ENCODE results near the gene IKZF3.

The IKZF3 gene

DNA sequence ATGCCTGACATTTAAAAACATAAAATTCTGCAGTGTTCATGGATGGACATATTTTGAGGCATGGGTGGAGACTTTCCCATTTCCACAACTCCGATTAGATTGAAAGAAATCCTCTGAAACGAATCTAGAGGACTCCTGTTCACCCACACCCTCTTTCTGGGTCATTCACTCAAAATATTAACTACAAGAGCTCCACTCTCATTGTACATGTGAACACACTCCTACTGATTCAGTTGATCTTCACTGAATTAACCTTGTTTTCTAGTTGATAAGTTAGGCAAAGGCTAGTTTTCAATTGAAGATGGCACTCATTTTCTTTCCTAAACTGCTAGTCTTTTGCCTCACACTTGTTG lies 82.3 kb downstream of the IKZF3 start:
- Histone ChIP-seq H3F3A (ENCODE audit: insufficient read depth) (peaks cover 59% of the 10 kb centered on the region), H3K27me3 (ENCODE audit: low read length) (no peaks in the 10 kb centered on the region), H3K4me2 (ENCODE audit: low read depth, low read length, poor library complexity, severe bottlenecking) (peak overlapping the region; percentile 11), H3K27ac (ENCODE audit: low read depth, low read length) (peak overlapping the region; percentile 95), H3K4me3 (ENCODE audit: insufficient read depth, low read length, poor library complexity, severe bottlenecking) (no peak overlapping the region), H3K9me3 (ENCODE audit: insufficient read depth, low read length) (no peaks in the 10 kb centered on the region), H3K36me3 (ENCODE audit: low read length) (peaks cover 29% of the 10 kb centered on the region), H4K20me1 (ENCODE audit: low read depth, low read length) (no peaks in the 10 kb centered on the region), H3K79me2 (ENCODE audit: insufficient read depth, low read length) (peaks cover 60% of the 10 kb centered on the region), H3K9me2 (replicated peaks; ENCODE audit: insufficient read depth, low read length) (no peaks in the 10 kb centered on the region), H3K9ac (ENCODE audit: low read length) (no peak overlapping the region), H2AFZ (ENCODE audit: low read depth, low read length, severe bottlenecking) (no peak overlapping the region)
- no peak for TF ChIP-seq CTCF (IDR thresholded peaks at IDR 0.05; ENCODE audit: insufficient read depth, low read length, poor library complexity, severe bottlenecking)
- no peak for TF ChIP-seq EZH2phosphoT487 (conservative IDR thresholded peaks at IDR 0.05; ENCODE audit: low read length)

DNA sequence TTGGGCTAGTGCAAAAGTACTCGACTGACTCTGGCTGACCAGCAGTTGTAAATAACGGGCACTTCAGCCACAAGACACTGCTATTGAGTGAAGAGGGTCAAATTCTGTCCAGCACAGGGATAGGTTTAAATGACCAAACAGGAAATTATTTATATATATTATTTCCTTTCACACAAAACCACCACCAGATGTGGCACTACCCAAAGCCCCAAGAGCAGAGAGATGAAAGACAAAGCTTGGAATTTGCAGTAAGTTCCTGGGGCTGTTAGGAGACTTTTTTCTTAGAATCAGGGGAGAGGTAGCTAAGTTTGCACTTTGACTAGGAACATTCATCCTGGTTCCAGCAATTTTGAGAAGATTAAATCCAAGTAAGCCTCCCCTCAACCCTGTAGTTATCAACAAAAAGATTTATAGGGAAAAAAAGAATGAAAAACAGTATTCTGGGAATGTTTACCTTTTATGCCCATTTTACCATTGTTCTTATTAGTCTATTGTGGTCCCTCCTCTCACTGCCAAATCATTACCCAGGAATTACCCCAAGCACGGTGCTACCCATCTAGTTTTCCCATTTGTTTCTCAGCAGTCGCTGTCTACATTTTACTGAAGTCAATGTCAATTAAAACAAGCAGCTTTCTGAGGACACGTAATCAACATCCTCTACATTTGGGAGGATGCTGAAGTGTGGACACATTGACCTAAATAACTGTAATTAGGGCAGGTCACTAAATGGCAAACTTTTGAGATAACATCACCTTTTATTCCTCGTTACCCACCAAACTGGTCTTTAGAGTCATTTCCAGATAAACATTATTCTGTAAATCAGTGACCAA lies 82.9 kb downstream of the IKZF3 start:
- no peak for TF ChIP-seq CTCF (IDR thresholded peaks at IDR 0.05; ENCODE audit: insufficient read depth, low read length, poor library complexity, severe bottlenecking)
- no peak for TF ChIP-seq EZH2phosphoT487 (conservative IDR thresholded peaks at IDR 0.05; ENCODE audit: low read length)
- Histone ChIP-seq H3K9ac (ENCODE audit: low read length) (no peak overlapping the region), H3K9me3 (ENCODE audit: insufficient read depth, low read length) (no peaks in the 10 kb centered on the region), H2AFZ (ENCODE audit: low read depth, low read length, severe bottlenecking) (no peak overlapping the region), H3K9me2 (replicated peaks; ENCODE audit: insufficient read depth, low read length) (no peaks in the 10 kb centered on the region), H3K36me3 (ENCODE audit: low read length) (peaks cover 23% of the 10 kb centered on the region), H3F3A (ENCODE audit: insufficient read depth) (peaks cover 59% of the 10 kb centered on the region), H3K79me2 (ENCODE audit: insufficient read depth, low read length) (peaks cover 65% of the 10 kb centered on the region), H4K20me1 (ENCODE audit: low read depth, low read length) (no peaks in the 10 kb centered on the region), H3K27me3 (ENCODE audit: low read length) (no peaks in the 10 kb centered on the region), H3K27ac (ENCODE audit: low read depth, low read length) (peak overlapping the region; percentile 95), H3K4me3 (ENCODE audit: insufficient read depth, low read length, poor library complexity, severe bottlenecking) (no peak overlapping the region), H3K4me2 (ENCODE audit: low read depth, low read length, poor library complexity, severe bottlenecking) (peak overlapping the region; percentile 11)

DNA sequence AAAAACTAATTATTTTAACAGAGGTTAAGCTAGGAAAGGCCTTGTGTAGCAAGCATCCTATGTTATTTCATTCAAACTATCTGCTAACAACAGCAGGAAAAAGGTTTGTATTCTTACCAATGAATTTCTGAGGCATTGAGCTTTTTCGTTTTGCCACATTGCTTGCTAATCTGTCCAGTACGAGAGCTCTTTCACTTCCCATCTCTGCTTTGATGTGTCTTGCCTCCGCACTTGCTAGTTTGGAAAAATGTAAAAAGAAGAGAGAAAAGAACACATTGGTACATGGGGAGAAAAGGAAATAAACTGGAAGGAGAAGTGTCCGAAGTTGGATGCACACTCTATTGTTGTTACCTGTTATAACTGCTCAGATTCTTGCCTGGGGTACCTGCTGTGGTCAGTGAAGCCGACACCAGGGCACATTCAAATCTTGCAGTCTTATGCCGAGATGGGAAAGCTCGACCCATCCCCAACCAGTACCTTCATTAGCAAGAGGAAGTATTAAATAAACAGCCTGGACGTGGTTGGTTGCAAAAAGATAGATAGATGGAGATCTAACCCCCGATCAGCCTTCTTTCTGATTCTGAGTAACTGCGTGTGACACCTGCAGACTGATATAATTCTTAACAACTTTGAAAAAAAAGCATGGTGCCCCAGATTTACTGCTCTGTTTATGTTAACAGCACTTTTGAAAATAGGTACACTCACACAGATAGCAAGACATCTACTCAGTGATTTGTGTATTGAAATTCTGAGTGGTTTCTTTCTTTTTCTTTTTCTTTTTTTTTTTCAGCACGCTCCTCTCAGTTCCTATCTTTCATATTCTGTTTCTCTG lies 86.4 kb downstream of the IKZF3 start:
- peak overlapping the region; percentile 67 for H3K9ac ChIP-seq (ENCODE audit: low read length)
- H3F3A ChIP-seq (ENCODE audit: insufficient read depth): peaks cover 80% of the 10 kb centered on the region
- no peak overlapping the region for H2AFZ ChIP-seq (ENCODE audit: low read depth, low read length, severe bottlenecking)
- peak overlapping the region; percentile 73 for H3K4me3 ChIP-seq (ENCODE audit: insufficient read depth, low read length, poor library complexity, severe bottlenecking)
- H3K9me2 ChIP-seq (replicated peaks; ENCODE audit: insufficient read depth, low read length): no peaks in the 10 kb centered on the region
- H3K27me3 ChIP-seq (ENCODE audit: low read length): no peaks in the 10 kb centered on the region
- no peaks in the 10 kb centered on the region for H4K20me1 ChIP-seq (ENCODE audit: low read depth, low read length)
- peaks cover 17% of the 10 kb centered on the region for H3K36me3 ChIP-seq (ENCODE audit: low read length)
- peak overlapping the region; percentile 95 for H3K27ac ChIP-seq (ENCODE audit: low read depth, low read length)
- TF ChIP-seq EZH2phosphoT487 (conservative IDR thresholded peaks at IDR 0.05; ENCODE audit: low read length): no peak
- no peak for TF ChIP-seq CTCF (IDR thresholded peaks at IDR 0.05; ENCODE audit: insufficient read depth, low read length, poor library complexity, severe bottlenecking)
- H3K9me3 ChIP-seq (ENCODE audit: insufficient read depth, low read length): no peaks in the 10 kb centered on the region
- peaks cover 94% of the 10 kb centered on the region for H3K79me2 ChIP-seq (ENCODE audit: insufficient read depth, low read length)
- peak overlapping the region; percentile 97 for H3K4me2 ChIP-seq (ENCODE audit: low read depth, low read length, poor library complexity, severe bottlenecking)

Data from SU-DHL-6 (cell line).